Colonic mucosa (tissue), 4 donors: ENCODE results near the gene IL1RAP. TPM values are rescaled to one million over a fixed set of nuclear protein-coding genes. Genes with fewer than 3 reads are reported as not detected.

Experiments
- DNase-seq: peaks from one replicate; pipeline ENCODE4 v3.0.0-alpha.2; 2020
- H3K27ac ChIP-seq: fragments of 200-600 bp; one replicate; pipeline ENCODE4 v1.8.0; 2021
- H3K27me3 ChIP-seq: fragments of 200-600 bp; one replicate; pipeline ENCODE4 v1.8.0; 2021
- H3K36me3 ChIP-seq: fragments of 200-600 bp; one replicate; pipeline ENCODE4 v1.8.0; 2021
- H3K4me1 ChIP-seq: fragments of 200-600 bp; one replicate; pipeline ENCODE4 v1.8.0; 2021; ENCODE audit warnings: mild to moderate bottlenecking
- H3K4me3 ChIP-seq: fragments of 200-600 bp; one replicate; pipeline ENCODE4 v1.8.0; 2021
- H3K9ac ChIP-seq, 2 donors: one replicate each; pipeline ENCODE4 v1.7.0; 2013; ENCODE audit warnings: control low read depth in 2 of 2, low read depth in 2 of 2, low read length in 2 of 2
- H3K9me3 ChIP-seq: fragments of 200-600 bp; one replicate; pipeline ENCODE4 v1.8.0; 2021
- CTCF ChIP-seq: fragments of 200-600 bp; IDR thresholded peaks from one replicate; pipeline ENCODE4 v1.8.0; 2022; ENCODE audit warnings: antibody characterized with exemption, mild to moderate bottlenecking
- intact Hi-C: fragments of 100-400 bp; cut with DNase I; formaldehyde crosslinking; loops from one replicate; pipeline ENCODE4 v1.14.1; 2022
- total RNA-seq, 2 donors: library from RNA; stranded (reverse); fragmentation: NEBNext Ultra II Directional in 1 of 2; extraction: Animal tissue kit (Norgen Biotek cat#: 25700) in 1 of 2; gene quantifications; one replicate each; pipeline ENCODE4 v1.2.1, GENCODE V29; 2021
- donor health status: healthy.
- donor health status: DM: no; HTN: no; CAD: no.
- donor health status: DM: no; HTN: no; CAD: no.

IL1RAP gene
- total RNA-seq, 2 donors from 2014 or later, result 3.9 to 5.0 TPM

GRCh38 chr3:190680691-190681090 lies 166.8 kb downstream of the IL1RAP start:
- no peaks in the 10 kb centered on the region for H3K36me3 ChIP-seq
- no peak for TF ChIP-seq CTCF
- no peaks in the 10 kb centered on the region for H3K27me3 ChIP-seq
- H3K4me1 ChIP-seq, result no peaks in the 10 kb centered on the region
- no peak overlapping the region for H3K27ac ChIP-seq
- H3K9me3 ChIP-seq, result no peaks in the 10 kb centered on the region
- no peak for DNase-seq
- intact Hi-C loops, result no loop called here
- no peak overlapping the region for H3K9ac ChIP-seq
- no peak overlapping the region for H3K4me3 ChIP-seq

DNA sequence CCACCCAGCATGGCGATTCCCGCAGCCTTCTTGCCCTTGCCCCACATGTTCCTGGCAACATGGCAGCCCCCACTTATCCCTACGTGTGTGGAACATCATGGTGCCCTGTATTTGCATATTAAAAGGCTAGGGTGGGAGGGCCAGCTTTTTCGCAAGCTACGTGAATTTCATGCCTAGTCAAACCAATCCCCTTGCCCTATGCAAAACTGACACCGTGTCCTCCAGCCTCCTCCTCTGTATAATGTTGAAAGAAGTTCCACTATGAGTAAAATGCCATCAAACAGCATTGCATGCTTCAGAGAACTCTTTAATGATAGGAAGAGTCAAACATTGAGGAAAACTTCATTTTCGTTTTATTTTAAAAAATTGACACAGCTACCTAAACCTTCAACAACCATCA lies 170.9 kb downstream of the IL1RAP start:
- intact Hi-C loops, result no loop called here
- Histone ChIP-seq H3K4me3 (no peak overlapping the region), H3K9ac (no peak overlapping the region), H3K27me3 (no peaks in the 10 kb centered on the region), H3K4me1 (no peaks in the 10 kb centered on the region), H3K36me3 (no peaks in the 10 kb centered on the region), H3K27ac (no peak overlapping the region), H3K9me3 (no peaks in the 10 kb centered on the region)
- TF ChIP-seq CTCF, result no peak
- DNase-seq, result no peak

DNA sequence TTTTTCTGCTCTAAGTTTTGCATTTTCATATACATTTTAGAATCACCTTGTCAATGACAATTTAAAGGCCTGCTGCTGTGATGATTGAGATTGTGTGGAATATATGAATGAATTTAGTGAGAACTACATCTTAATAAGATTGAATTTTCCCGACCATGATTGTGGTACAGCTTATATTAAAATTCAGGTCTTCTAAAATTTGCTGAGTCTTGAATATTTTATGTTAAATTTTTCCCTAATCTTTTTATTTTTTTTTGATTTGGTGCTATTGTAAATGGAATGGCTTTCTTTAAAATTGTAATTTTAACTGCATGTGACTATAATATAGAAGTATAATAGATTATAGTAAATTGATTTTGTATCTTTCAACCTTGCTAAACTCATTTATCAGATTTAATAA lies 172.1 kb downstream of the IL1RAP start:
- H3K4me3 ChIP-seq, result no peak overlapping the region
- H3K9ac ChIP-seq, result no peak overlapping the region
- no peaks in the 10 kb centered on the region for H3K4me1 ChIP-seq
- H3K27ac ChIP-seq, result no peak overlapping the region
- no peak for DNase-seq
- TF ChIP-seq CTCF, result no peak
- no peaks in the 10 kb centered on the region for H3K9me3 ChIP-seq
- H3K27me3 ChIP-seq, result no peaks in the 10 kb centered on the region
- no peaks in the 10 kb centered on the region for H3K36me3 ChIP-seq
- intact Hi-C loops, result no loop called here

DNA sequence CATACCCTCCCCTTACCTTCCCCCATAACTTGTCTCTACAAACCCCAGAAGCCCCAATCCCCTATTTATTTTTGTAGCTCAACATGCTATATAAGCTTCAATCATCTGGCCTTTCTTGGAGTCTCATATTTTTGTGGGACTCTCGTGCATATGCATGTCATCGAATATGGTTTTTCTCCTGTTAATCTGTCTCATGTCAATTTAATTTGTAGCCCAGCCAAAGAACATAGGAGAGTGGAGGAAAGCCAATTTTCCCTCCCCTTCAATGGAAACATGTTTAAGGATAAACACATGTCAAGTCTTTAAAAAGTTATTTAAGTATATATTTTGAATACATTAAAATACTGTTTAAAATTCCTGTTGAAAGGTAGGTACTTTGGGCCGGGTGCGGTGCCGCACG lies 176.4 kb downstream of the IL1RAP start:
- no peaks in the 10 kb centered on the region for H3K9me3 ChIP-seq
- no peaks in the 10 kb centered on the region for H3K4me1 ChIP-seq
- TF ChIP-seq CTCF, result no peak
- H3K4me3 ChIP-seq, result no peak overlapping the region
- H3K27me3 ChIP-seq, result no peaks in the 10 kb centered on the region
- no peak for DNase-seq
- H3K36me3 ChIP-seq, result no peaks in the 10 kb centered on the region
- no peak overlapping the region for H3K9ac ChIP-seq
- intact Hi-C loops, result loop anchor here (10.0 kb wide), 1 partner anchor 465 kb away; no protein-coding TSS in a partner anchor
- no peak overlapping the region for H3K27ac ChIP-seq

GRCh38 chr3:190692256-190692655 lies 178.4 kb downstream of the IL1RAP start:
- no peak for DNase-seq
- TF ChIP-seq CTCF, result no peak
- no peaks in the 10 kb centered on the region for H3K36me3 ChIP-seq
- no peak overlapping the region for H3K27ac ChIP-seq
- H3K9me3 ChIP-seq, result no peaks in the 10 kb centered on the region
- H3K4me1 ChIP-seq, result no peaks in the 10 kb centered on the region
- no peak overlapping the region for H3K4me3 ChIP-seq
- intact Hi-C loops, result loop anchor here (10.0 kb wide), 1 partner anchor 467 kb away; no protein-coding TSS in a partner anchor
- no peaks in the 10 kb centered on the region for H3K27me3 ChIP-seq
- no peak overlapping the region for H3K9ac ChIP-seq
